Fibroblast of lung (primary cell): ENCODE measurements around the gene SVIP.

Source experiments
- EZH2 ChIP-seq: IDR thresholded peaks from 2 replicates; pipeline ENCODE4 v1.5.1; 2012; ENCODE audit warnings: low read length, control low read depth, mild to moderate bottlenecking; ENCODE audit errors: missing control alignments
- TF ChIP-seq, protein P1 (sequence below), 2 donors: IDR thresholded peaks in 1 of 2; conservative IDR thresholded peaks in 1 of 2; 1 replicate in 1 of 2; 2 replicates in 1 of 2; pipeline ENCODE4 v1.5.1; 2011 to 2012; ENCODE audit warnings: low read length in 2 of 2, control low read depth in 1 of 2, inconsistent platforms in 1 of 2, low read depth in 1 of 2, mild to moderate bottlenecking in 1 of 2

DNA sequence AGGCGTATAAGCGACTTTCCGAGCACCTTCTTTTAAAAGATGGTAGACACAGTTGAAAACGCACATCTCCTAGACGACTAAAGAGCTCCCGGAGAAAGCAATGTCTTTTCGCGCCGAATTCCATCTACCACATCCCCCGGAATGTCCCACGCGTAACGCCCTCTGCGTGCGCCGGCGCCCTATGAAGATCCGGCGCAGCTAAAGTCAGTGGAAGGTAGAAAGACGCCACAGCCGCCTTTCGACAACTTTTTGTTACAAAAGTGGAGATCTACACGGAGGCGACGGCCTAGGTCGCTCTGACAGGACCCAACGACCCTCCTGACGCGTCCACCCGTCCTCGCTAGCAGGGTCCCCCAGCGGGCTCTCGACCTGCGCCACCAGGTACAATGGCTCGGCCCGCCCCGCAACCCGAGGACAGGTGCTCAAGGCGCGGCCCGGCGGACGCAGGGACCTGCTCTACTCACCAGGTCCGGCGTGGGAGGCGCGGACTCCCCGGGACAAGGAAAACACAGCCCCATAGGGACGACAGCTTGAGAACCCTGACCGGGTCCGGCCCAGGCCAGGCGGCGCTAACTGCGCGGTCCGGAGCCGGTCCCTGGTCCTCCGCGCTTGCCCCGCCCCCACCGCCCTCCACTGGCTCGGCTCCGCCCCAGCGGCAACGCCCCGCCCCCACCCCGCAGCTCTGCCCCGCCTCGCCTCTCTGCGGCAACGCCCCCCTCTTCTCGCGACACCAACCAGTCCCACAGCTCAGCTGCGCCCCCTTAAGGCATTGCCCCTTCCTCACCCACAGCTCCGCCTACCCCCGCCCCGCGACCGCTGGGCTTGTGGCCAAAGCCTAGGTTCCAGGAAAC lies at the start of gene SVIP:
- TF ChIP-seq, protein P1, sequence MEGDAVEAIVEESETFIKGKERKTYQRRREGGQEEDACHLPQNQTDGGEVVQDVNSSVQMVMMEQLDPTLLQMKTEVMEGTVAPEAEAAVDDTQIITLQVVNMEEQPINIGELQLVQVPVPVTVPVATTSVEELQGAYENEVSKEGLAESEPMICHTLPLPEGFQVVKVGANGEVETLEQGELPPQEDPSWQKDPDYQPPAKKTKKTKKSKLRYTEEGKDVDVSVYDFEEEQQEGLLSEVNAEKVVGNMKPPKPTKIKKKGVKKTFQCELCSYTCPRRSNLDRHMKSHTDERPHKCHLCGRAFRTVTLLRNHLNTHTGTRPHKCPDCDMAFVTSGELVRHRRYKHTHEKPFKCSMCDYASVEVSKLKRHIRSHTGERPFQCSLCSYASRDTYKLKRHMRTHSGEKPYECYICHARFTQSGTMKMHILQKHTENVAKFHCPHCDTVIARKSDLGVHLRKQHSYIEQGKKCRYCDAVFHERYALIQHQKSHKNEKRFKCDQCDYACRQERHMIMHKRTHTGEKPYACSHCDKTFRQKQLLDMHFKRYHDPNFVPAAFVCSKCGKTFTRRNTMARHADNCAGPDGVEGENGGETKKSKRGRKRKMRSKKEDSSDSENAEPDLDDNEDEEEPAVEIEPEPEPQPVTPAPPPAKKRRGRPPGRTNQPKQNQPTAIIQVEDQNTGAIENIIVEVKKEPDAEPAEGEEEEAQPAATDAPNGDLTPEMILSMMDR (conservative IDR thresholded peaks at IDR 0.05 in 1 of 2, IDR thresholded peaks at IDR 0.05 in 1 of 2; ENCODE audit: low read depth in 1 of 2, low read length in 2 of 2), result peak; percentile 60 to 62
- no peak for TF ChIP-seq EZH2
